Adipocyte (in vitro differentiated cells): Measurements from ENCODE around the gene B4GAT1.
"Not testable (repeated sequence)": the region's sequence is repeated elsewhere in the genome, so short reads cannot be mapped to it uniquely, and the experiment has no call there.

ENCODE experiments used
- DNase-seq: peaks from one replicate; pipeline ENCODE4 v3.0.0-alpha.2; 2015; ENCODE audit warnings: low read depth
- H3K27me3 ChIP-seq: replicated peaks from 2 replicates; pipeline ENCODE4 v1.7.0; 2013; ENCODE audit warnings: mild to moderate bottlenecking, low read length, moderate library complexity; ENCODE audit not compliant: control insufficient read depth, insufficient read depth
- H3K36me3 ChIP-seq: 2 replicates; pipeline ENCODE4 v1.7.0; 2013; ENCODE audit warnings: low read length, mild to moderate bottlenecking, moderate library complexity; ENCODE audit not compliant: control insufficient read depth, insufficient read depth, severe bottlenecking
- H3K4me1 ChIP-seq: 2 replicates; pipeline ENCODE4 v1.7.0; 2013; ENCODE audit warnings: mild to moderate bottlenecking, low read length, moderate library complexity; ENCODE audit not compliant: control insufficient read depth, insufficient read depth
- H3K4me3 ChIP-seq: 2 replicates; pipeline ENCODE4 v1.7.0; 2013; ENCODE audit warnings: mild to moderate bottlenecking, low read length, moderate library complexity
- H3K9ac ChIP-seq: 2 replicates; pipeline ENCODE4 v1.7.0; 2013; ENCODE audit warnings: mild to moderate bottlenecking, low read length, moderate library complexity
- H3K9me3 ChIP-seq: 2 replicates; pipeline ENCODE4 v1.7.0; 2013; ENCODE audit warnings: mild to moderate bottlenecking, low read length, moderate library complexity; ENCODE audit not compliant: control insufficient read depth

Gene B4GAT1

DNA sequence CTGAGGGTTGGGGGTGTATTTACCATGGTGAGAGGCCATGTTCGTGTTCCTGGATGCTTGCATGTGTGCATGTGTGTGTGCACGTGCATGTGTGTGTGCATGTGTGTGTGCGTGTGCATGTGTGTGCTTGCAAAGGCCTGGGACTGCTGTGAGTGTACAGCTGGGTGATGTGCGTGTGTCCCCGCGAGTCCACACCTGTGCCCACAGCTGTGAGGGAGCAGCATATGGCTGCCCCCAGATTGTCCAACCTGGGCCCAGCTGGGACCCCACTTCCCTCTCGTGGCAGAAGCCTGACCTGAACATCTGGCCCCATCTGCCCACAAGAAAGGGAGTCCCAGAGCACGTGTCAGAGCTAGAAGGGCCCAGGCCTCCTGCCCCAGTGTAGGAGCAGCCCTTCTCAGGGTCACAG, 22.2 kb downstream of the B4GAT1 start:
- peaks cover 67% of the 10 kb centered on the region for H3K4me1 ChIP-seq
- H3K9ac ChIP-seq, result peak overlapping the region; percentile 70
- no peaks in the 10 kb centered on the region for H3K9me3 ChIP-seq
- H3K4me3 ChIP-seq, result peak overlapping the region; percentile 16
- H3K27me3 ChIP-seq, result no peaks in the 10 kb centered on the region
- no peak for DNase-seq
- H3K36me3 ChIP-seq, result no peaks in the 10 kb centered on the region

DNA sequence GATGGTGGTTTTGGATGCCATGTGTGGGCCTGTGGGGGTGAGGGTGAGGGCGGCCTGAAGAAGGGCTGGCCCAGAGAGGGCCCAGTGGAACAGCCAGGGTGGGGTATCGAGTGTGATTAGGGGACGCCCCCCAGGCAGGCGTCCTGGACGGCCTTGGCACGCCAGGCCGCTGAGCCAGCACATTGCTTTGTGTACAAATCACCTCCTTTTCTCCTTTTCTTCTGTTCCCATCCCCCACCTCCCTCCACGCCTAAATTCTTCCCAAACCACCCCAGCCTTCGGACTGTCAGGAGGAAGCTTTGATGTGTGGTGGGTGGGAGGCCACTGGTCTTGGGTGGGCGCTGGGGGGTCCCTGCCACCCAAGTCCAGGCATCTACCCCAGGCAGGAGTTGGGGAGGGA, 22.8 kb downstream of the B4GAT1 start:
- Histone ChIP-seq H3K4me3 (peak overlapping the region; percentile 16), H3K4me1 (peaks cover 67% of the 10 kb centered on the region), H3K9me3 (no peaks in the 10 kb centered on the region), H3K9ac (peak overlapping the region; percentile 70), H3K36me3 (no peaks in the 10 kb centered on the region), H3K27me3 (no peaks in the 10 kb centered on the region)
- DNase-seq, result peak; percentile 67

DNA sequence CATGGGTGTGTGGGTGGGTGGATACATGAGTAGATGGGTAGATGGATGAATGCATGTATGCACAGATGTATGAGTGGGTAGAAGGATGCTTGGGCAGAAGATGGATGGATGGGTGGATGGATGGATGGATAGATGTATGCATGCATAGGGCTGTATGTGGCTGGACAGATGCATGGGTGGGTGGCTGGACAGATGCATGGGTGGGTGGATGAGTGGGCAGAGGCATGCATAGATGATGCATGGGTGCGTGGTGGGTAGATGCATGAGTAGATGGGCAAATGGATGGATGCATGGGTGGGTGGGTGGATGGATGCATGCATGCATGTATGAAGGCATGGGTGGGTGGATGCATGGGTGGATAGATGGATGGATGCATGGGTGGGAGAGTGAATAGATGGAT, 23.7 kb downstream of the B4GAT1 start:
- no peaks in the 10 kb centered on the region for H3K27me3 ChIP-seq
- no peaks in the 10 kb centered on the region for H3K9me3 ChIP-seq
- DNase-seq, result no peak
- no peaks in the 10 kb centered on the region for H3K36me3 ChIP-seq
- H3K9ac ChIP-seq, result no peak overlapping the region
- no peak overlapping the region for H3K4me3 ChIP-seq
- H3K4me1 ChIP-seq, result peaks cover 70% of the 10 kb centered on the region

DNA sequence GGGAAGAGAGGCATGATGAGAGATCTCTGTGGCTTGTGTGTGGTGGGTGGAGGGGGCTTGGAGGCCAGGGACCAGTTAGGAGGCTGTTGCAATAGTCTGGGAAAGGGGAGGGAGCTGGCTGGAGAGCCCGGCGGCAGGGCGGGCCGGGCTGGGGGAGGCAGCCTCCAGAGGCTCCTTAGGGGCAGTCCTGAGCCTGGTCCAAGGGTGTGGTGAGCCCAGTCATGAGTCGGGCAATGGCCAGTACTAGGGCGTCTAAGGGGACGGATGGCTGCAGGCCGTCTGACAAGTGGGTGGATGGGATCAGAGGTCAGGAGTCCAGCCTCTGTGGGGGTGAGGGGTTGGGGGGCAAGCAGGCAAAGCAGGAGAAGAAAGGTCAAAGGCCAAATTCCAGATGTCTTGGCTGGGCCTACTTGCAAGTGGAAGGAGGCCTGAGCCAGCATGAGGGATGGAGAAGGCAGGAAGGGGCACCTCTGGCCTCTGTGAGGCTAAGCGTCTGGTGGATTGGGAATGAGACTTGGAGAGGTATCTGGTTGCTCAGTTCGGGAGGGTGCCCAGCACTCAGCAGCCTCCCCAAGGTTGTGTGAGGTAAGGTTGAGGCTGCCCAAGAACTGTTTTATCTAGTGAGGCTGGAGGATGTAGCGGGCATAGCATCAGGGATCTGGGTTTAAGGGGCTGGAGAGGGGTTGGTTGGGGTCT, 24.5 kb downstream of the B4GAT1 start:
- H3K36me3 ChIP-seq, result no peaks in the 10 kb centered on the region
- no peaks in the 10 kb centered on the region for H3K9me3 ChIP-seq
- peak; percentile 33 for DNase-seq
- no peak overlapping the region for H3K4me3 ChIP-seq
- H3K27me3 ChIP-seq, result no peaks in the 10 kb centered on the region
- H3K4me1 ChIP-seq, result peaks cover 70% of the 10 kb centered on the region
- peak overlapping the region; percentile 76 for H3K9ac ChIP-seq

DNA sequence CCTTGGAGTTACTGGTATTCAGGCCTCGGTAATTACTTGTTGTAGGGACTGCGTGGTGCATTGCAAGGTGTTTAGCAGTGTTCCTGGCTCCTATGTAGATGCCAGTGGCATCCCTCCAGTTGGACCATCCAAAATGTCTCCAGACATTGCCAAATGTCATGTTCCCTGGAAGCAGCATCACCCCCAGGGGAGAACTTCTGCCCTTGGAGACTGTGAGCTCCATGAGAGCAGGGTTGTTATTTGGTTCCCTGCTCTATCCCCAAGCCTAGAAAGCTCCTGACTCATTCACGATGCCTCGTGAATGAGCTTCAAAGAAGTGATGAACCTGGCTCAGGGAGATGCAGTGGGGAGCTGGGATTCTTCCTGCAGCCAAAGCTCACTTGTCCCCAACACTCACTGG, 25.8 kb downstream of the B4GAT1 start:
- Histone ChIP-seq H3K9ac (peak overlapping the region; percentile 76), H3K36me3 (no peaks in the 10 kb centered on the region), H3K4me1 (peaks cover 67% of the 10 kb centered on the region), H3K27me3 (no peaks in the 10 kb centered on the region), H3K9me3 (no peaks in the 10 kb centered on the region), H3K4me3 (peak overlapping the region; percentile 15)
- DNase-seq, result no peak

DNA sequence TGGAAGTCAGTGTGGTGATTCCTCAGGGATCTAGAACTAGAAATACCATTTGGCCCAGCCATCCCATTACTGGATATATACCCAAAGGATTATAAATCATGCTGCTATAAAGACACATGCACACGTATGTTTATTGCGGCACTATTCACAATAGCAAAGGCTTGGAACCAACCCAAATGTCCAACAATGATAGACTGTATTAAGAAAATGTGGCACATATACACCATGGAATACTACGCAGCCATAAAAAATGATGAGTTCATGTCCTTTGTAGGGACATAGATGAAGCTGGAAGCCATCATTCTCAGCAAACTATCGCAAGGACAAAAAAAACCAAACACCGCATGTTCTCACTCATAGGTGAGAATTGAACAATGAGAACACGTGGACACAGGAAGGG, 26.7 kb downstream of the B4GAT1 start:
- H3K4me1 ChIP-seq, result peaks cover 63% of the 10 kb centered on the region
- DNase-seq, H3K36me3 ChIP-seq, H3K9ac ChIP-seq, H3K9me3 ChIP-seq, H3K27me3 ChIP-seq, H3K4me3 ChIP-seq: not testable (repeated sequence)

DNA sequence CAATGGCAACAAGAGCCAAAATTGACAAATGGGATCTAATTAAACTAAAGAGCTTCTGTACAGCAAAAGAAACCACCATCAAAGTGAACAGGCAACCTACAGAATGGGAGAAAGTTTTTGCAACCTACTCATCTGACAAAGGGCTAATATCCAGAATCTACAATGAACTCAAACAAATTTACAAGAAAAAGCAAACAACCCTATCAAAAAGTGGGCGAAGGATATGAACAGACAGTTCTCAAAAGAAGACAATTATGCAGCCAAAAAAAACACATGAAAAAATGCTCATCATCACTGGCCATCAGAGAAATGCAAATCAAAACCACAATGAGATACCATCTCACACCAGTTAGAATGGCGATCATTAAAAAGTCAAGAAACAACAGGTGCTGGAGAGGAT, 27.1 kb downstream of the B4GAT1 start:
- H3K4me1 ChIP-seq, result peaks cover 58% of the 10 kb centered on the region

DNA sequence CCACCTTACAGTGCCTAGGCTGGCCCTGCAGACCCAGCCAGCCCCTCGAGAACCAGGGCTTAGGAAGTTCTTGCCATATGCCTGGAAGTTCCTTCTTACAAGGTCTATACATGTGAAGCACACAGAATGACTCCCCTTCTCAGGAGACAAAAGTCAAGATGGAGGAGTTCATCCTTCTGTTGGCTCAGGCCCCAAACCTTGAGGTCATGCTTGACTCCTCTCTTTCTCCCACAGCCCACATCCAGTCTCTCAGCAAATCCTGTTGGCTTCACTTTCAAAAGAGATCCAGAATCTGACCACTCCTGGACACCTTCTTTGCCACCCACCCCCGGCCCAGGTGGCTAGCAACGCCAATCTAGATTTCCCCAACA, 28.8 kb downstream of the B4GAT1 start:
- Histone ChIP-seq H3K27me3 (no peaks in the 10 kb centered on the region), H3K4me1 (peaks cover 44% of the 10 kb centered on the region), H3K36me3 (peaks cover 13% of the 10 kb centered on the region), H3K9me3 (no peaks in the 10 kb centered on the region), H3K4me3 (peak overlapping the region; percentile 26), H3K9ac (peak overlapping the region; percentile 86)
- no peak for DNase-seq

More for the DNA sequence above, 27.1 kb downstream of the B4GAT1 start:
- H3K4me3 ChIP-seq, H3K9ac ChIP-seq, DNase-seq, H3K27me3 ChIP-seq, H3K9me3 ChIP-seq, H3K36me3 ChIP-seq: not testable (repeated sequence)

DNA sequence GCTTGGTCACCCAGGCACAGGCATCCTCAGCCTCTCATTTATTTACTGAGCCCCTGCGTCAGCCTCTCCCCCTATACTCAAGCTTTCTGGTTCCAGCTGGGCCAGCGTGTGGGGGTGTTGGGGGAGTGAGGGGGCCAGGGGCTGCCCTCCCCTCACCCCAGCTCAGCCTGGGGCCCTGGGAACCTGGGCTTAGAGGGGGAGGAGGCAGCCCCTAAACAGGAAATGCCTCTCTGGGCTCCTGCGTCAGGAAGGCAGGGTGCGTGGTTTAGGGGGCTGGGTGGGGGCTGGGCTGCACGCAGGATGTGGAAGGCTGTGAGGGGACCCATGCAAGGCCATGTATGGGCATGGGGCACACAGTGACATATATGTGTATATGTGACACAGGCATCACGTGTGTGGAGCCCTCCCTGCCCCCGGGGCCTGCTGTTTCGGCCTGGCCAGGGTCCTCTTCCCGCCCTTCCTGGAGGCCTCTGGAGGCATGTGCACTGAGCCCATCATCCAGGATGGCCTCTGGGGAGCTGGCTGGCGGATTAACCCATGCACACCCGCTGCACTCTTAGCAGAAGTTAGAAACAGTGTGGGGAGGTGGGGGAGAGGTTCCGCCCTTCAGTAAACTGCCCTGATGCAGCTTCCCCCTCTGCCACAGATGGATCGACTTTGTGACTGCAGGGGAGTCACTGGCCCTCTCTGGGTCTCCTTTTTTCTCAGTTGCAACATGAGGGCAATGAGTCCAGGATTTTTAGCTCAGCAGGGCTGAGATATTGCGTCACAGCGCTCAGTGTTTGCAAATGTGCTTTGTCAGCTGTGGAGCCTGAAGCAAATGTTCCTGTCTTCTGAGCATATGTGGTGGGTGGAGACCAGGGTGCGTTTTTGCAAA, 29.5 kb downstream of the B4GAT1 start:
- H3K36me3 ChIP-seq, result peaks cover 13% of the 10 kb centered on the region
- peaks cover 39% of the 10 kb centered on the region for H3K4me1 ChIP-seq
- H3K9ac ChIP-seq, result peak overlapping the region; percentile 86
- H3K27me3 ChIP-seq, result no peaks in the 10 kb centered on the region
- peak overlapping the region; percentile 76 for H3K4me3 ChIP-seq
- H3K9me3 ChIP-seq, result no peaks in the 10 kb centered on the region
- peak; percentile 95 for DNase-seq

DNA sequence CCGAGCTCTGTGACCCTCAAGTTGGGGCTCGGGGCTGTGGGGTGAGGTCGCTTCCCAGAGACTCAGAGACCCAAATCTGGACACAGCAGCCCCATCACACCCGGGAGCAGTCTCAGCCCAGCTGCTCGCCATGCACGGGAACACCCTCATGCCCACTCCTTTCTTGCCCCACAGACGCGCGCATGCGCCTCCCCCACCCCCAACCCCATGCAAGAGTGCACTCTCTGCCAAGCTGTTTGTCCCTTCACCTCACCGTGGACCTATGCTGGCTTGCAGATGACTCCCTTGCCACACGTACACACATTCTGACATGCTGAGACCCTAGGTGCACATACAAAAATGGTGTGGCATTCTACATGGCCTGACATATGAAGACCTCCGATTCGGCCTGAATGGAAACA, 30.1 kb downstream of the B4GAT1 start:
- peak; percentile 69 for DNase-seq
- no peaks in the 10 kb centered on the region for H3K9me3 ChIP-seq
- peaks cover 35% of the 10 kb centered on the region for H3K4me1 ChIP-seq
- peak overlapping the region; percentile 76 for H3K4me3 ChIP-seq
- H3K36me3 ChIP-seq, result peaks cover 13% of the 10 kb centered on the region
- no peaks in the 10 kb centered on the region for H3K27me3 ChIP-seq
- H3K9ac ChIP-seq, result peak overlapping the region; percentile 86

DNA sequence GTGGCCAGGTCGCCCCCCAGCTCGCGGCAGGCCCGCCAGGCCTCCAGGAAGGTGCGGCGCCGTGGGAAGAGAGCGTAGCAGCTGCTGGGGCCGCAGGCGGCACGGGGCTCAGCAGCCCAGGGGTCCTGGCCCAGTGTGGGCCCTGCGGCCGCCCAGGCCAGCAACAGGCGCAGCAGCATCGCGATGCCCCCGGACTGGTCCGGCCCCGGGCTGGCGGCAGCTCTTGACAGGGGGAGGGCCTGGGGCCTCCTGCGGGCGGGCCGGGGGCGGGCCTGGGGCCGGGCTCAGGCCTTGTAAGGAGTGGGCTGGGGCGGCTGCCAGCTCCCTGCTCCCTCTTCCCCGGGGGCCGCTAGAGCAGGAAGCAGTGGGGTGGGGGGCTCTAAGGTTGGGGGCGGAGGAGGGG, 30.6 kb downstream of the B4GAT1 start, which contains the start of gene CD248:
CD248 (minus strand) TSS at position 196 of the 403 bp plus-strand sequence; CDS start at position 179, 17 bp downstream.
- DNase-seq, result peak; percentile 85

More for the DNA sequence above, 30.6 kb downstream of the B4GAT1 start, which contains the start of gene CD248:
- Histone ChIP-seq H3K36me3 (peaks cover 13% of the 10 kb centered on the region), H3K9ac (peak within 1 kb of the TSS; percentile 98), H3K27me3 (no peaks in the 10 kb centered on the region), H3K9me3 (no peaks in the 10 kb centered on the region), H3K4me3 (peak within 1 kb of the TSS; percentile 98), H3K4me1 (peaks cover 31% of the 10 kb centered on the region)
